T-cell (primary cell): ENCODE data around the gene FAT2. TPM values are rescaled to one million over a fixed set of nuclear protein-coding genes. Genes with fewer than 3 reads are reported as not detected.
"Not testable (repeated sequence)": the region's sequence is repeated elsewhere in the genome, so short reads cannot be mapped to it uniquely, and the experiment has no call there.

Experiments
- ATAC-seq, 4 experiments: fragments of 200-7000 bp in 3 of 4; fragments of 150-1000 bp in 1 of 4; cut with Tn5 transposase; replicated peaks in 1 of 4; 1 replicate in 3 of 4; 2 replicates in 1 of 4; pipeline ENCODE4 v1.10.0; 2021; ENCODE audit warnings: moderate library complexity in 3 of 4, mild to moderate bottlenecking in 2 of 4, moderate number of reproducible peaks in 1 of 4
- CTCF ChIA-PET, 2 donors: fragments of 300-600 bp; sonication (Branson Sonifier 250); formaldehyde crosslinking; loops; one replicate each; lab custom pipeline; 2022; ENCODE audit warnings: antibody characterized with exemption in 2 of 2; lab: Charles Lee
- POLR2A ChIA-PET, 2 donors: fragments of 300-600 bp; sonication (Branson Sonifier 250); formaldehyde crosslinking; loops; one replicate each; lab custom pipeline; 2022; ENCODE audit warnings: antibody characterized with exemption in 2 of 2; lab: Charles Lee
- DNase-seq, 35 experiments: peaks; one replicate each; pipeline versions ENCODE4 v3.0.0 to v3.0.0-alpha.2; 2013 to 2023
- H3K27ac ChIP-seq: one replicate; pipeline ENCODE4 v1.5.1; 2013; ENCODE audit warnings: low read length
- H3K27me3 ChIP-seq, 2 experiments: replicated peaks in 1 of 2; 1 replicate in 1 of 2; 2 replicates in 1 of 2; pipeline versions ENCODE4 v1.6.1 to v1.7.0; 2013; ENCODE audit warnings: low read length in 1 of 2, mixed read lengths in 1 of 2; ENCODE audit not compliant: control insufficient read depth in 2 of 2, insufficient read depth in 2 of 2; ENCODE audit errors: extremely low read depth in 1 of 2
- H3K36me3 ChIP-seq, 2 donors: 1 replicate in 1 of 2; 2 replicates in 1 of 2; pipeline versions ENCODE4 v1.6.1 to v1.7.0; 2013; ENCODE audit warnings: low read length in 1 of 2; ENCODE audit not compliant: control insufficient read depth in 2 of 2, insufficient read depth in 1 of 2; ENCODE audit errors: extremely low read depth in 1 of 2
- H3K4me1 ChIP-seq, 2 experiments: 1 replicate in 1 of 2; 2 replicates in 1 of 2; pipeline versions ENCODE4 v1.6.1 to v1.7.0; 2013; ENCODE audit warnings: low read length in 2 of 2, mixed read lengths in 1 of 2; ENCODE audit not compliant: insufficient read depth in 2 of 2, control insufficient read depth in 1 of 2; ENCODE audit errors: extremely low read depth in 1 of 2
- H3K4me3 ChIP-seq, 2 donors: 1 replicate in 1 of 2; 2 replicates in 1 of 2; pipeline versions ENCODE4 v1.5.1 to v1.7.0; 2013; ENCODE audit warnings: mild to moderate bottlenecking in 2 of 2, low read length in 1 of 2, moderate library complexity in 1 of 2; ENCODE audit not compliant: control insufficient read depth in 1 of 2; ENCODE audit errors: extremely low read depth in 1 of 2
- H3K9me3 ChIP-seq: 2 replicates; pipeline ENCODE4 v1.7.0; 2013
- H3K27ac Mint-ChIP-seq, 2 donors: one replicate each; pipeline ENCODE4 v1.8.0; 2020 to 2021; ENCODE audit warnings: mild to moderate bottlenecking in 2 of 2, mixed read lengths in 2 of 2
- H3K27me3 Mint-ChIP-seq, 2 donors: one replicate each; pipeline ENCODE4 v1.8.0; 2021 to 2022; ENCODE audit warnings: mixed read lengths in 2 of 2
- H3K36me3 Mint-ChIP-seq: one replicate; pipeline ENCODE4 v1.8.0; 2021; ENCODE audit warnings: mixed read lengths
- H3K4me1 Mint-ChIP-seq, 3 donors: one replicate each; pipeline ENCODE4 v1.8.0; 2020 to 2022; ENCODE audit warnings: mixed read lengths in 3 of 3, mild to moderate bottlenecking in 1 of 3
- H3K4me3 Mint-ChIP-seq, 3 donors: one replicate each; pipeline ENCODE4 v1.8.0; 2020 to 2022; ENCODE audit warnings: mild to moderate bottlenecking in 3 of 3, mixed read lengths in 3 of 3, moderate library complexity in 3 of 3
- H3K9me3 Mint-ChIP-seq, 3 donors: one replicate each; pipeline ENCODE4 v1.8.0; 2020 to 2022; ENCODE audit warnings: mixed read lengths in 3 of 3
- WGBS: methylation state at CpG from one replicate; pipeline ENCODE4 v1.1.5; 2013; ENCODE audit warnings: missing lambda C conversion rate; ENCODE audit not compliant: insufficient coverage; 5-methylcytosine and 5-hydroxymethylcytosine counted together
- total RNA-seq, 35 experiments: library from RNA in 6 of 35; stranded (reverse) in 6 of 35; fragments of 120-200 nt in 1 of 35; gene quantifications; one replicate each; pipeline versions ENCODE4 v1.2.1 to v1.2.4 and lab custom pipeline; 2013 to 2026

Gene FAT2
- total RNA-seq, 5 donors from 2014 or later (not counting 1 experiment from before 2014, with no cell fraction given) = not detected

DNA sequence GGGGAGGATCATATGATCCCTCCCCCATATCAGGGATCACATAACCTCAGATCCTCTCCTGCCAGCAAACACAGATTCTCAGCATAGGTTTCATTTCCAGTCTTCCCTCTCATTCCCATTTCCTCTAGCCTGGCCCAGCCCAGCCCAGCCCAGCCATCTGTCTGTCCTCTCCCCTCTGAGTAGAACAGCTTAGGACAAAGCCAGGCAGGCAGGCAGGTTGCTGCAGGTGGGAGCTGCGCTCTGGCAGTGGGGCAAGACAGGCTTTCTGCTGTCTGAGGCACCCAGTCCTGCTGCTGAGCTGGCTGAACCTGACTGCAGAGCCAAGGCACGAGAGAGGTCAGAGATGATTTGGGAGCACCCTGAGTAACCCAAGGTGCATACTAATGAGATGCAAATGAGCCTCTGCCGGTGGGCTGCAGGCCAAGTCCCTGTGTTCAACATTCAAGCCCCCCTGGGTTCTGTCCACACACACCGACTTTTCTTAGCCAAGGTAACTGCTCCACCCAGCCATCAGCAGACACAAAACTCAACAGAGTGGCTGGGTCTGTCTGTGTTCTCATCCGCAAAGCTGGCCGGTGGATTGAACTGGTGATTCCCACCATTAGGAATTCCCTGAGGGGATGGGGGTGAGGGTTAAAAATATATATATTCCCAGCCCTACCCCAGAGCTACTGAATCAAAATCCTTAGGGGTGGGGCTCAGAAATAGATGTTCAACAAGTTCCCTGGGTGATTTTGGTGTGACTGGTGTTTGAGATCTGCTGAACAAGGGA, 9.1 kb downstream of the FAT2 start:
- peaks cover 0 to 2% of the 10 kb centered on the region in 2 donors for H3K27me3 Mint-ChIP-seq
- 60% methylated on average over 4 of the region's 6 CpGs for WGBS

DNA sequence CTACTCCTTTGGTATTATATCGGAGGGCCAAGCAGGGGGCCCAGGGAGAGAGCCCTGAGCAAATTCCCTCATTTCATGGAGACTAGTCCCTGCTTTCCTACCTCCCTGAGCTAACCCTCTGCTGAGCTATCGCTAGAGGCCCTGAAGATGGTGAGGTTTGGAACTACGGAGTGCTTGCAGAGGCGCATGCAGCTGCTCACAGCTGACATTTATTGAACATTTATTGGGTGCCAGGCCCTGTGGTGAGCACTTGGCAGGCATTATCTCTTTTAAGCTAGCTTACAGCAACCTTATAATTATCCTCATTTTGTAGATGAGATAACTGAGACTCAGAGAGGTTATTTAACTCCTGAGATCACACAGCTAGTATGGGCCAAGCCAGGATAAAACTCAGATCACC, 9.8 kb downstream of the FAT2 start:
- H3K27ac ChIP-seq = no peak overlapping the region
- 100% methylated on average over 1 of the region's 4 CpGs for WGBS
- Mint-ChIP-seq H3K4me1 (peaks cover 5 to 18% (median 18%) of the 10 kb centered on the region in 3 donors), H3K4me3 (no peak overlapping the region), H3K27me3 (peaks cover 0 to 2% of the 10 kb centered on the region in 2 donors), H3K9me3 (no peaks in the 10 kb centered on the region), H3K36me3 (no peaks in the 10 kb centered on the region), H3K27ac (no peak overlapping the region)
- POLR2A ChIA-PET = no interaction called here
- peaks cover 0 to 7% of the 10 kb centered on the region in 2 experiments for H3K27me3 ChIP-seq
- ATAC-seq = no peak
- H3K9me3 ChIP-seq = no peaks in the 10 kb centered on the region
- CTCF ChIA-PET = no interaction called here
- H3K4me3 ChIP-seq = no peak overlapping the region
- no peaks in the 10 kb centered on the region for H3K36me3 ChIP-seq
- DNase-seq = no peak
- H3K4me1 ChIP-seq = peaks cover 8 to 9% of the 10 kb centered on the region in 2 experiments

More for the DNA sequence above, 9.1 kb downstream of the FAT2 start:
- H3K4me3 ChIP-seq = no peak overlapping the region
- peaks cover 5 to 17% (median 16%) of the 10 kb centered on the region in 3 donors for H3K4me1 Mint-ChIP-seq
- H3K27ac Mint-ChIP-seq = no peak overlapping the region
- POLR2A ChIA-PET = no interaction called here
- H3K27ac ChIP-seq = no peak overlapping the region
- no peaks in the 10 kb centered on the region for H3K36me3 Mint-ChIP-seq
- ATAC-seq (no peak), DNase-seq (no peak)
- H3K9me3 Mint-ChIP-seq = no peaks in the 10 kb centered on the region
- no peaks in the 10 kb centered on the region for H3K9me3 ChIP-seq
- H3K27me3 ChIP-seq = peaks cover 0 to 7% of the 10 kb centered on the region in 2 experiments
- CTCF ChIA-PET = no interaction called here
- no peak overlapping the region for H3K4me3 Mint-ChIP-seq
- H3K36me3 ChIP-seq = no peaks in the 10 kb centered on the region
- H3K4me1 ChIP-seq = peaks cover 8 to 9% of the 10 kb centered on the region in 2 experiments

DNA sequence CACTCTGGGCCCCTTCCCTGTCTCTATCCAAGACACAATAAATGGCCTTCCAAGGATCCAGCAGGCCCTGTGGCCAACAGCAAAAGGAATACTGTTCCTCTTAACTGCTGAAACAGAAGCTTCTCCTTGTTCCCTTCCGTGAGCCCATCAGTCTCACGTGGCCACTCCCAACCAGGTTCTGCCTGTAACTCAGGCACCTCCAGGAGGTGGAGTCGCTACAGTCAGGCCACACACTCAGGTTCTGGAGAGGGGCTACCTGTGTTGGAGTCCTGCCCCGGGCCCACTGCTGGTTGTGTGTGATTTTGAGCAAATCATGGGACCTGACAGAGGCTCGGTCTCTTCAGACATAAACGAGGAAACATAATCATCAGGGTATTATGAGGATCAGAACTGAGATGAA, 10.3 kb downstream of the FAT2 start:
- H3K27ac Mint-ChIP-seq = no peak overlapping the region
- Histone ChIP-seq H3K9me3 (no peaks in the 10 kb centered on the region), H3K27ac (no peak overlapping the region), H3K27me3 (peaks cover 0 to 4% of the 10 kb centered on the region in 2 experiments), H3K4me1 (peaks cover 8 to 9% of the 10 kb centered on the region in 2 experiments), H3K4me3 (no peak overlapping the region), H3K36me3 (no peaks in the 10 kb centered on the region)
- H3K27me3 Mint-ChIP-seq = peaks cover 0 to 2% of the 10 kb centered on the region in 2 donors
- no peak for ATAC-seq
- POLR2A ChIA-PET = no interaction called here
- H3K9me3 Mint-ChIP-seq = no peaks in the 10 kb centered on the region
- WGBS = 91% methylated on average over 6 of the region's 6 CpGs
- CTCF ChIA-PET = no interaction called here
- H3K4me3 Mint-ChIP-seq = no peak overlapping the region
- H3K4me1 Mint-ChIP-seq = peaks cover 5 to 20% (median 18%) of the 10 kb centered on the region in 3 donors
- no peak for DNase-seq
- H3K36me3 Mint-ChIP-seq = no peaks in the 10 kb centered on the region

DNA sequence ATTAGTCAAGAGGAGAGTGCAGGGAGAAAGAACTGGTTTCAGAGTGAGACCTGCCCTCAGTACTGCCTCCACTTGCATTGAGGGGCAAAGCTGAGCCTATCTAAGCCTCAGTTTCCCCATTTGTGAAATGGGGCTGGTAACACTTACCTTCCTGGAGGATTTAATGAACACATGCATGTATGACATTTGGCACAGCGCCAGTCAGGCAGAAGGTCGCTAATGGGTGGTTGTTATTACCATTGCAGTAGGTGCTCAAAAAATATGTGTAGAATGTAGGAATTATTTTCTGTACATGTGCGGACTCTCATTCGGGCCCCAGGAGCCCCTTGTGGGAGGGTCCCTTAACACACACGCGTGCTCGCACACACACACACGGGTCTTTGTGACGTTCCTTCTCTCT, 10.9 kb downstream of the FAT2 start:
- peaks cover 8 to 9% of the 10 kb centered on the region in 2 experiments for H3K4me1 ChIP-seq
- CTCF ChIA-PET = no interaction called here
- no peak overlapping the region for H3K27ac Mint-ChIP-seq
- H3K4me1 Mint-ChIP-seq = peaks cover 5 to 20% (median 18%) of the 10 kb centered on the region in 3 donors
- H3K9me3 Mint-ChIP-seq = no peaks in the 10 kb centered on the region
- WGBS = 88% methylated on average over 6 of the region's 9 CpGs
- H3K36me3 Mint-ChIP-seq = no peaks in the 10 kb centered on the region
- H3K27me3 Mint-ChIP-seq = peaks cover 0 to 2% of the 10 kb centered on the region in 2 donors
- POLR2A ChIA-PET = no interaction called here
- no peak overlapping the region for H3K4me3 Mint-ChIP-seq
- H3K4me3 ChIP-seq = no peak overlapping the region
- H3K36me3 ChIP-seq = no peaks in the 10 kb centered on the region
- no peak overlapping the region for H3K27ac ChIP-seq
- no peaks in the 10 kb centered on the region for H3K9me3 ChIP-seq
- ATAC-seq (no peak), DNase-seq (no peak)
- H3K27me3 ChIP-seq = peaks cover 0 to 3% of the 10 kb centered on the region in 2 experiments

DNA sequence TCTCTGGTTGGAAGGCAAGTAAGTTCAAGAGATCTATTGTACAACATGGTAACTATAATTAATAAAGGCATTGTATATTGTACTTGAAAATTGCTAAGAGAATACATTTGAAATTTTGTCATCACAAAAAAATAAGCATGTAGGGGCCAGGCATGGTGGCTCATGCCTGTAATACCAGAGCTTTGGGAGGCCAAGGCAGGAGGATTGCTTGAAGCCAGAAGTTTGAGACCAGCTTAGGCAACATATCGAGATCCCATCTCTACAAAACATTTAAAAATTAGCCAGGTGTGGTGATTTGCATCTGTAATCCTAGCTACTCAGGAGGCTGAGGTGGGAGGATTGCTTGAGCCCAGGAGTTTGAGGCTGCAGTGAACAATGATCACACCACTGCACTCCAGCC, 12.0 kb downstream of the FAT2 start:
- H3K4me3 Mint-ChIP-seq, POLR2A ChIA-PET, ATAC-seq, H3K4me1 ChIP-seq, DNase-seq, H3K27me3 ChIP-seq, CTCF ChIA-PET, H3K27ac Mint-ChIP-seq, H3K4me3 ChIP-seq, H3K9me3 ChIP-seq, H3K36me3 ChIP-seq, H3K27me3 Mint-ChIP-seq, H3K36me3 Mint-ChIP-seq, H3K9me3 Mint-ChIP-seq, H3K27ac ChIP-seq: not testable (repeated sequence)
- WGBS = no CpG with 5 or more reads among the region's 1 CpG
- H3K4me1 Mint-ChIP-seq = peaks cover 5 to 20% (median 18%) of the 10 kb centered on the region in 3 donors

DNA sequence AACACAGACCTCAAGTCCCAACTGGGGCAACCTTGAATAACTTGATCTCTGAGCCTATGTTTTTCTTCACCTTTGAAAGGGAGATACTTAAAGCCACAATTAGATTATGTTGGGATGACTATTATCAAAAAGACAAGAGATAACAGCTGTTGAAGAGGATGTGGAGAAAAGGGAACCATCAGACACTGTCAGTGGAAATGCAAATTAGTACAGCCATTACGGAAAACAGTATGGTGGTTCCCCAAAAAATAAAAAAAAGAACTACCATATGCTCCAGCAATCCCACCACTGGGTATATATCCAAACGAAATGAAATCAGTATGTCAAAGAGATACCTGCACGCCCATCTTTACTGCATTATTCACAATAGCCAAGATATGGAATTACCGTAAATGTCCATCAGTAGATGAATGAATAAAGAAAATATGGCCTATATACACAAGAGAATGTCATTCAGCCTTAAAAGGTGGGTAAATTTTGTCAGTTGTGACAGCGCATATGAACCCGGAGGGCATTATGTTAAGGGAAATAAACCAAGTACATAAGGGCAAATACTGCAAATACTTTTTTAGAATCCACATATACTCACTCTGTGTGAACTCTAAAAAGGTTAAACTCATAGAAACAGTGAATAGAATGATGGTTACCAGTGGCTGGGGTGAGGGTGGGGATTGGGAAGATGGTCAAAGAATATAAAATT, 12.7 kb downstream of the FAT2 start:
- Mint-ChIP-seq H3K4me1 (peaks cover 5 to 20% (median 18%) of the 10 kb centered on the region in 3 donors), H3K27me3 (no peaks in the 10 kb centered on the region), H3K4me3 (peak overlapping the region in 1 of 3 donors; percentile 49), H3K27ac (peak overlapping the region in 1 of 2 donors; percentile 8), H3K9me3 (no peaks in the 10 kb centered on the region), H3K36me3 (no peaks in the 10 kb centered on the region)
- Histone ChIP-seq H3K27ac (no peak overlapping the region), H3K4me1 (peaks cover 8 to 9% of the 10 kb centered on the region in 2 experiments), H3K4me3 (no peak overlapping the region), H3K27me3 (peaks cover 0 to 3% of the 10 kb centered on the region in 2 experiments), H3K36me3 (no peaks in the 10 kb centered on the region), H3K9me3 (no peaks in the 10 kb centered on the region)
- ChIA-PET CTCF (no interaction called here), POLR2A (no interaction called here)
- no peak for DNase-seq
- no CpG with 5 or more reads among the region's 6 CpGs for WGBS
- no peak for ATAC-seq
